KG1 (cell line): Measurements from ENCODE around the gene MRPL36.
A peak's percentile ranks its signal among the peaks of the same experiment; 100 is the strongest.
"Not testable (repeated sequence)": the region's sequence is repeated elsewhere in the genome, so short reads cannot be mapped to it uniquely, and the experiment has no call there.

ENCODE experiments used
- DNase-seq: peaks from one replicate; lab custom pipeline; 2025; lab: John Stamatoyannopoulos, UW

Gene MRPL36

GRCh38 chr5:1799602-1800471 is at the start of gene MRPL36:
TSS of gene MRPL36 (minus strand) at chr5:1799837. CDS start at chr5:1798935, 902 bp downstream.
- DNase-seq, result peak; percentile 87

- no peak for DNase-seq
These were observed 48.0 kb upstream of the MRPL36 start for GRCh38 chr5:1847611-1848010.

- no peak for DNase-seq
These were observed 47.4 kb upstream of the MRPL36 start for GRCh38 chr5:1847056-1847455.

GRCh38 chr5:1846583-1846982 is 46.9 kb upstream of the MRPL36 start:
- DNase-seq, result no peak

- DNase-seq, result no peak
These were observed 46.1 kb upstream of the MRPL36 start for GRCh38 chr5:1845696-1846095.

GRCh38 chr5:1844708-1845436 is 45.2 kb upstream of the MRPL36 start:
- DNase-seq, result no peak

GRCh38 chr5:1843761-1844160 is 44.1 kb upstream of the MRPL36 start:
- not testable (repeated sequence) for DNase-seq

- DNase-seq, result no peak
These were observed 42.6 kb upstream of the MRPL36 start for GRCh38 chr5:1842004-1842819.

- no peak for DNase-seq
These were observed 41.3 kb upstream of the MRPL36 start for GRCh38 chr5:1840741-1841521.

GRCh38 chr5:1840071-1840547 is 40.5 kb upstream of the MRPL36 start:
- no peak for DNase-seq

- DNase-seq, result no peak
These were observed 38.4 kb upstream of the MRPL36 start for GRCh38 chr5:1838013-1838412.

- DNase-seq, result no peak
These were observed 37.5 kb upstream of the MRPL36 start for GRCh38 chr5:1836891-1837880.

GRCh38 chr5:1836176-1836890 is 36.7 kb upstream of the MRPL36 start:
- no peak for DNase-seq

GRCh38 chr5:1835431-1835830 is 35.8 kb upstream of the MRPL36 start:
- no peak for DNase-seq

GRCh38 chr5:1834721-1835429 is 35.2 kb upstream of the MRPL36 start:
- DNase-seq, result no peak

- DNase-seq, result no peak
These were observed 34.5 kb upstream of the MRPL36 start for GRCh38 chr5:1834022-1834551.

- DNase-seq, result no peak
These were observed 33.8 kb upstream of the MRPL36 start for GRCh38 chr5:1833264-1834021.
